Upper lobe of right lung (tissue), 1 donor: ENCODE measurements around the gene CST4. TPM values are rescaled to one million over a fixed set of nuclear protein-coding genes. Genes with fewer than 3 reads are reported as not detected.

Experiments used
- ATAC-seq: fragments of 200-7000 bp; cut with Tn5 transposase; one replicate; pipeline ENCODE4 v1.9.1; 2020; ENCODE audit warnings: mild to moderate bottlenecking, moderate library complexity
- DNase-seq: peaks from one replicate; pipeline ENCODE4 v3.0.0-alpha.2; 2020
- H3K27ac ChIP-seq: fragments of 200-600 bp; one replicate; pipeline ENCODE4 v1.8.0; 2022
- H3K27me3 ChIP-seq: fragments of 200-600 bp; one replicate; pipeline ENCODE4 v1.8.0; 2022; ENCODE audit warnings: mild to moderate bottlenecking
- H3K36me3 ChIP-seq: fragments of 200-600 bp; one replicate; pipeline ENCODE4 v1.8.0; 2022
- H3K4me1 ChIP-seq: fragments of 200-600 bp; one replicate; pipeline ENCODE4 v1.8.0; 2022
- H3K4me3 ChIP-seq: fragments of 200-600 bp; one replicate; pipeline ENCODE4 v1.8.0; 2022; ENCODE audit warnings: mild to moderate bottlenecking
- H3K9me3 ChIP-seq: fragments of 200-600 bp; one replicate; pipeline ENCODE4 v1.8.0; 2022
- intact Hi-C: fragments of 100-400 bp; cut with DNase I; formaldehyde crosslinking; loops from one replicate; pipeline ENCODE4 v1.11.0; 2022
- total RNA-seq: library from RNA; stranded (reverse); fragmentation: NEBNext Ultra II Directional; extraction: Animal tissue kit (Norgen Biotek cat#: 25700); gene quantifications from one replicate; pipeline ENCODE4 v1.2.1, GENCODE V29; 2021
- TF ChIP-seq, protein P1 (sequence below): fragments of 200-600 bp; IDR thresholded peaks from one replicate; pipeline ENCODE4 v1.8.0; 2022; ENCODE audit warnings: antibody characterized with exemption
- donor health status: DM: no; HTN: yes; CAD: no; lungs with severe emphysema.

Gene CST4
- total RNA-seq, 1 donor from 2014 or later: not detected

DNA sequence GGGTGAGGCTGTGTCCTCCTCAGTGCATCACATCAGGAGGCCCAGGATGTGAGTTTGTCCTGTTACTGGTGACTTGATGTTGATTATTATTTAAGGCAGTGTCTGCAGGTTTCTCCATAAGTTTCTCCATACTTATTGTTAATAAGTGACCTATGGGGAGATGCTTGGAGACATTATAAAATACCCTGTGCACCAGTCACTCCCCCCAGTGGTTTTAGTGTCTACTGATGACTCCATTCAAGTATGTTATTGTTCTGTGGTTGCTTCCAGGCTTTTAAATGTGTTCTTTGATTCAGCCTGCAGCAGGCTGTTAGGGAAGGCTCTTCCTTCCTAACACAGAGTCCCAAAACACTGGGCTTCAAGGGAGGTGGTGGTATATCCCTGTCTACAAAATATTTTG lies 36.5 kb downstream of the CST4 start:
- TF ChIP-seq, protein P1, sequence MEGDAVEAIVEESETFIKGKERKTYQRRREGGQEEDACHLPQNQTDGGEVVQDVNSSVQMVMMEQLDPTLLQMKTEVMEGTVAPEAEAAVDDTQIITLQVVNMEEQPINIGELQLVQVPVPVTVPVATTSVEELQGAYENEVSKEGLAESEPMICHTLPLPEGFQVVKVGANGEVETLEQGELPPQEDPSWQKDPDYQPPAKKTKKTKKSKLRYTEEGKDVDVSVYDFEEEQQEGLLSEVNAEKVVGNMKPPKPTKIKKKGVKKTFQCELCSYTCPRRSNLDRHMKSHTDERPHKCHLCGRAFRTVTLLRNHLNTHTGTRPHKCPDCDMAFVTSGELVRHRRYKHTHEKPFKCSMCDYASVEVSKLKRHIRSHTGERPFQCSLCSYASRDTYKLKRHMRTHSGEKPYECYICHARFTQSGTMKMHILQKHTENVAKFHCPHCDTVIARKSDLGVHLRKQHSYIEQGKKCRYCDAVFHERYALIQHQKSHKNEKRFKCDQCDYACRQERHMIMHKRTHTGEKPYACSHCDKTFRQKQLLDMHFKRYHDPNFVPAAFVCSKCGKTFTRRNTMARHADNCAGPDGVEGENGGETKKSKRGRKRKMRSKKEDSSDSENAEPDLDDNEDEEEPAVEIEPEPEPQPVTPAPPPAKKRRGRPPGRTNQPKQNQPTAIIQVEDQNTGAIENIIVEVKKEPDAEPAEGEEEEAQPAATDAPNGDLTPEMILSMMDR: no peak
- no peaks in the 10 kb centered on the region for H3K27me3 ChIP-seq
- H3K4me1 ChIP-seq: peaks cover 21% of the 10 kb centered on the region
- no peak overlapping the region for H3K4me3 ChIP-seq
- ATAC-seq (no peak), DNase-seq (no peak)
- H3K27ac ChIP-seq: no peak overlapping the region
- H3K36me3 ChIP-seq: no peaks in the 10 kb centered on the region
- intact Hi-C loops: no loop called here
- H3K9me3 ChIP-seq: no peaks in the 10 kb centered on the region

DNA sequence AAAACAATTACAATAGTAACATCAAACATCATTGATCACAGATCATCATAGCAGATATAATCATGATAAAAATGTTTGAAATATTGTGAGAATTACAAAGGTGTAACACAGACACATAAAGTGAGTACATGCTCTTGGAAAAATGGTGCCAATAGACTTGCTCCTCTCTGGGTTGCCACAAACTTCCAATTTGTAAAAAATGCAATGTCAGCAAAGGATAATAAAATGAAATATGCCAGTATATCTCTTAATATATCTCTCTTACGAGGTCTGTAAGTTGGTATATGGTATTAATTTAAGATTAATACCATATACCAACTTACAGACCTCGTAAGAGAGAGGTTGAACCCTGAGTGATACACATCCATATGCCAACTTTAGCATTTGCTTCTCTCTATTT lies 37.7 kb downstream of the CST4 start:
- intact Hi-C loops: no loop called here
- Histone ChIP-seq H3K4me3 (no peak overlapping the region), H3K36me3 (no peaks in the 10 kb centered on the region), H3K4me1 (peaks cover 18% of the 10 kb centered on the region), H3K9me3 (no peaks in the 10 kb centered on the region), H3K27ac (no peak overlapping the region), H3K27me3 (no peaks in the 10 kb centered on the region)
- DNase-seq: no peak
- TF ChIP-seq, protein P1: no peak
- no peak for ATAC-seq

DNA sequence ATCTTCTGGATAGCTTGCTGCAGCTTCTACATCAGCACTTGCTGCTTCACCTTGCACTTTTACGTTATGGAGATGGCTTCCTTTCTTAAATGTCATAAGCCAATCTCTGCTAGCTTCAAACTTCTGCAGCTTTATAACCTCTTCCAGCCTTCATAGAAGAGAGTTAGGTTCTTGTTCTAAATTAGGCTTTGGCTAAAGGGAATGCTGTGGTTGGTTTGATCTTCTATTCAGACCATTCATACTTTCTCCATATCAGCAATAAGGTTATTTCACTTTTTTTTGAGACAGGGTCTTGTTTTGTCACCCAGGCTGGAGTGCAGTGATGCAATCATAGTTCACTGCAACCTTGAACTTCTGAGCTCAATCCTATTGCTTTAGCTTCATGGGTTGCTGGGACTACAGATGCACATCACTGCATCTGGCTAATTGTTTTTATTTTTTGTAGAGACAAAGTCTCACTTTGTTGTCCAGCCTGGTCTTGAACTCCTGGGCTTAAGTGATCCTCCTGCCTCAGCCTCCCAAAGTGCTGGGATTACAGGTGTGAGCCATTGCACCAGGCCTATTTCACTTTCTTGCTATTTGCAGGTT lies 38.9 kb downstream of the CST4 start:
- Histone ChIP-seq H3K9me3 (no peaks in the 10 kb centered on the region), H3K4me1 (peaks cover 6% of the 10 kb centered on the region), H3K27ac (no peak overlapping the region), H3K27me3 (no peaks in the 10 kb centered on the region), H3K36me3 (no peaks in the 10 kb centered on the region), H3K4me3 (no peak overlapping the region)
- no peak for DNase-seq
- TF ChIP-seq, protein P1: no peak
- no peak for ATAC-seq
- intact Hi-C loops: no loop called here

DNA sequence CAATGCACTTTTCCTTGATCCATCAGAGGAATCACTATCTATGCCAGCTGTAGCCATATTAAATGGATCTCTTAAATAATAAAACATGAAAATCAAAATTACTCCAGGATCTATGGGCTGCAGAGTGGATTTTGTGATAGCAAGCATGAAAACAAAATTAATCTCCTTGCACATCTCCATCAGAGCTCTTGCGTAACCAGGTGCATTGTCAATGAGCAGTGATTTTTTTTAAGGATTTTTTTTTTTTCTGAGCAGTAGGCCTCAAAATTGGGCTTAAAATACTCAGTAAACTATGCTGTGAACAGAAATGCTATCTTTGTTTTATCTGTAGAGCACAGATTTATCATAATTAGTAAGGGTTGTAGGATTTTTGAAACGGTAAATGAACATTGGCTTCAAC lies 39.6 kb downstream of the CST4 start:
- intact Hi-C loops: no loop called here
- no peaks in the 10 kb centered on the region for H3K27me3 ChIP-seq
- no peaks in the 10 kb centered on the region for H3K9me3 ChIP-seq
- TF ChIP-seq, protein P1: no peak
- no peak overlapping the region for H3K27ac ChIP-seq
- H3K4me3 ChIP-seq: no peak overlapping the region
- no peaks in the 10 kb centered on the region for H3K4me1 ChIP-seq
- H3K36me3 ChIP-seq: no peaks in the 10 kb centered on the region
- ATAC-seq (no peak), DNase-seq (no peak)

DNA sequence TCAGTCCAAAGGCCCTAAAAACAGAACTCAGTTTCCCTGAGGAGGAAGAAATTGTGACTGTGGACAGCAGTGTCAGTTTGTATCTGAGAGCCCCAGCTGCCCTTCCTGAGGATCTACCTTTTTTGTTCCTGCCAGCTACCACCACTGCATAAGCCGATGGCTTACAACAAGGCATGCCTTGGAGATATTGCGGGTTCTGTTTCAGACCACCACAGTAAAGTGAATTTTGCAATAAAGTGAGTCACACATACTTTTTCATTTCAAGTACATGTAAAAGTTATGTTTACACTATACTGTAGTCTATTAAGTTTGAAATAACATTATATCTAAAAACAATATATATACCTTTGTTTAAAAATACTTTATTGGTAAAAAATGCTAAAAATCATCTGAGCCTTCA lies 41.5 kb downstream of the CST4 start:
- Histone ChIP-seq H3K27me3 (no peaks in the 10 kb centered on the region), H3K9me3 (no peaks in the 10 kb centered on the region), H3K36me3 (no peaks in the 10 kb centered on the region), H3K4me3 (no peak overlapping the region), H3K27ac (no peak overlapping the region), H3K4me1 (peaks cover 5% of the 10 kb centered on the region)
- TF ChIP-seq, protein P1: no peak
- ATAC-seq (no peak), DNase-seq (no peak)
- intact Hi-C loops: no loop called here
